ENCODE results near the gene RABGEF1.

DNA sequence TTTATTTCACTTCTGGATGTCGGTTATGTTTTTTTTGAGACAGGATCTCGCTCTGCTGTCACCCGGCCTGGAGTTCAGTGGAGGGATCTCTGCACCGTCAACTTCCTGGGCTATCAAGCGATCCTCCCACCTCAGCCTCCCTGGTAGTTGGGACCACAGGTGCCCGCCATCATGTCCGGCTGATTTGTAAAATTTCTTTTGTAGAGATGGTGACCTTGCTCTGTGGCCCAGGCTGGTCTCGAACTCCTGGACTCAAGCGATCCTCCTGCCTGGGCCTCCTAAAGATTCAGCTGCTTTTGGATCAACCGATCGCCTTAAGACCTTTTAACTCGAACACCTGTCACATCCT lies 606 bp upstream of the RABGEF1 start:
- TF ChIP-seq, protein P1, sequence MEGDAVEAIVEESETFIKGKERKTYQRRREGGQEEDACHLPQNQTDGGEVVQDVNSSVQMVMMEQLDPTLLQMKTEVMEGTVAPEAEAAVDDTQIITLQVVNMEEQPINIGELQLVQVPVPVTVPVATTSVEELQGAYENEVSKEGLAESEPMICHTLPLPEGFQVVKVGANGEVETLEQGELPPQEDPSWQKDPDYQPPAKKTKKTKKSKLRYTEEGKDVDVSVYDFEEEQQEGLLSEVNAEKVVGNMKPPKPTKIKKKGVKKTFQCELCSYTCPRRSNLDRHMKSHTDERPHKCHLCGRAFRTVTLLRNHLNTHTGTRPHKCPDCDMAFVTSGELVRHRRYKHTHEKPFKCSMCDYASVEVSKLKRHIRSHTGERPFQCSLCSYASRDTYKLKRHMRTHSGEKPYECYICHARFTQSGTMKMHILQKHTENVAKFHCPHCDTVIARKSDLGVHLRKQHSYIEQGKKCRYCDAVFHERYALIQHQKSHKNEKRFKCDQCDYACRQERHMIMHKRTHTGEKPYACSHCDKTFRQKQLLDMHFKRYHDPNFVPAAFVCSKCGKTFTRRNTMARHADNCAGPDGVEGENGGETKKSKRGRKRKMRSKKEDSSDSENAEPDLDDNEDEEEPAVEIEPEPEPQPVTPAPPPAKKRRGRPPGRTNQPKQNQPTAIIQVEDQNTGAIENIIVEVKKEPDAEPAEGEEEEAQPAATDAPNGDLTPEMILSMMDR (IDR thresholded peaks at IDR 0.05): no peak
- no peak for TF ChIP-seq POLR2A (IDR thresholded peaks at IDR 0.05)
